NOMO-1 treated with dmso at 0.1 percent for 144 hours (cell line): ENCODE measurements around the gene RNF11.
A peak's percentile ranks its signal among the peaks of the same experiment; 100 is the strongest.

ENCODE experiments used
- DNase-seq: peaks from one replicate; lab custom pipeline; 2025; ENCODE audit not compliant: unreplicated experiment; lab: John Stamatoyannopoulos, UW

Gene RNF11

GRCh38 chr1:51263147-51263877 is 27.2 kb downstream of the RNF11 start:
- no peak for DNase-seq

- no peak for DNase-seq
Observed at GRCh38 chr1:51264451-51264850, 28.4 kb downstream of the RNF11 start.

GRCh38 chr1:51265618-51266017 is 29.5 kb downstream of the RNF11 start:
- no peak for DNase-seq

DNA sequence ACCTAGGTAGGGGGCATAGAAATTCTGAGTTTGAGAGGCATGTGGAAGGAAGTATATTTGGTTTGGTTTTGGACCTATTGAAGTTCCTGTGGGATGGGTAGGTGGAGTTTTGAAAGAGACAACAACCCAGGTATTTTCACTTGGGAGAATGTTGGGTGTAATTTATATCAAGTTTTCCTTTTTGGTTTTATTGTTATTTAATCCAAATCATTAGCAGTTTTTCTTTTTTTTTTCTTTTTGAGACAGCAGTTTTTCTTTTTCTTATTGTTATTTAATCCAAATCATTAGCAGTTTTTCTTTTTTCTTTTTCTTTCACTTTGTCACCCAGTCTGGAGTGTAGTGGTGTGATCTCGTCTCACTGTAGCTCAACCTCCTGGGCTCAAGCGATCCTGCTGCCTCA is 30.1 kb downstream of the RNF11 start:
- DNase-seq: no peak

DNA sequence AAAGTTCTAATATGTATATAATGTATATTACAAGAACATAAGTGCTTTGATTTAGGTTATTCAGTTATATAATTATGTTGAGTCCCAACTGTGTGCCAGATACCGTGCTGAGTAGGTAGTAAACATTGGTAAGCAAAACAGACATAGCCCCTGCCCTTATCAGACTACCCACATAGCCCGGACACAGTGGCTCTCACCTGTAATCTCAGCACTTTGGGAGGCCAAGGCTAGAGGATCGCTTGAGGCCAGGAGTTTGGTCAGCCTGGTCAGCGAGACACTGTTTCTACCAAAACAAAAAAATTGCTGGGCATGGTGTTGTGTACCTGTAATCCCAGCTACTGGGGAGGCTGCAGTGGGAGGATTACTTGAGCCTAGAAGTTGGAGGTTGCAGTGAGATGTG is 30.7 kb downstream of the RNF11 start:
- no peak for DNase-seq

DNA sequence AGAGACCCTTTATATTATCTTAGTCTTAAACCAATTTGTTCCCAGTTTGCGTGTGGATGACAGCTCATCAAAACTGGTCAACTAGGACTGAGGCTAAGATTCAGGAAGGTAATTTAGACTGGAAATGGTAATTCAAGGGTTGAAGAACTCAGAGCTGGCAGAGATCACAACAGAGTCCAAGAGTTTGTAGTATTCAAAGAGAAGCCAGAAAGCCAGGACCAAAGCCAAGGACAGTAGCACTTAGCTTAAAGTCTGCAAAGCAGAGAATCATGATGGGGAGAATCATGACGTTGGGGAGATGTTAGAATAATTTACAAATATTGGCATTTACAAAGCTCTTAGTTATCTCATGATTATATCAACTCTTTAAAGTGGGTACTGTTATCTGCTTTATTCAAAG is 32.6 kb downstream of the RNF11 start:
- DNase-seq: peak; percentile 51

DNA sequence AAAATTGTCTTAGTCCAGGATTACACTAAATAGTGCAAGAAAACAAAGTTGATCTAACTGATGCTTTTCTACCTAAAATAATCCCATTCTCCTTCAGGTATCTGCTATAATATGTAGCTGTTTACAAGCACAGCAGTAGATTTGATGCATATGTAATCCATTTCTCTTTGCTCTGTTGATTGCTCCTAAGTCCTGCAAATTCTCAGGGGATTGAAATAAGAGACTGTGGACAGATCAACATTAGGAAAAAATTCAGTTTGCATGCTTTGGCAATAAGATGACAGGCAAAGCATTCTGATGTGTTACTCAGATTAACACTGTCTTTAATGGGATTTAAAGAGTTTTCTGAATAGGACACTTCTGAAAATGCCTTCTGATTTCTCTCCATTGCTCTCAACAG is 34.7 kb downstream of the RNF11 start:
- no peak for DNase-seq

DNA sequence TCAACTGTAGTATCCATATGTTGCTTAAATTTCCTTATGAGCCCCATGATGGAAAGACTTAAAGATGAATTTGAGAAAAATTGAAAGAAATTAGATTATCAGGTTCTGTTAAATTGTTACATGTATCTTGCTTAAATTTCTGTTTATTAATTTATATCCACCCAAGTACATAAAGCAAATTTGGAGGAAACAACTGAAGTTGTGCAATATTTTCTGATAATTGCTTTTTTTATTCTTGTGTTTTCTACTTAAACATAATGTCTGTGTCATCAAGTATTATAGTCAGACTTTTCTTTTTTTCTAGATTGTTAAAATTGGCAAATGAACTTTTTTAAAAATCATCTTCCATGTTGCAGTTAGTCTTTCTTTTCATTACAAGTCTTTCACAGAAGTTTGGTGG is 36.8 kb downstream of the RNF11 start:
- DNase-seq: no peak

DNA sequence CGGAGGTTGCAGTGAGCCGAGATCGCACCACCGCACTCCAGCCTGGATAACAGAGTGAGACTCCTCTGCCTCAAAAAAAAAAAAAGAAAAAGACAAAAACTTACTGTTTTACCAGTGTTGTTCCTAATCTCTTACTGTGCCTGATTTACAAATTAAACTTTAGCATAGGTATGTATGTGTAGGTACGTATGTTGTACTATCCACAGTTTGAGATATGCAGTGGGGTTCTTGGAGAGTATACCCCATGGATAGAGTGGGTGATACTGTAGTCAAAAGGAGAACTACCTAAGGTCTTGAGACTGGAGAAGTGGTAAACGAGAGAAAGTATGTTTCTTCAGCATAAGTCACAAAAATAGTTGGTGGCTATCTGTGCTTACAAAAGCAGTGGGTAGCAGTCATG is 38.6 kb downstream of the RNF11 start:
- DNase-seq: no peak

DNA sequence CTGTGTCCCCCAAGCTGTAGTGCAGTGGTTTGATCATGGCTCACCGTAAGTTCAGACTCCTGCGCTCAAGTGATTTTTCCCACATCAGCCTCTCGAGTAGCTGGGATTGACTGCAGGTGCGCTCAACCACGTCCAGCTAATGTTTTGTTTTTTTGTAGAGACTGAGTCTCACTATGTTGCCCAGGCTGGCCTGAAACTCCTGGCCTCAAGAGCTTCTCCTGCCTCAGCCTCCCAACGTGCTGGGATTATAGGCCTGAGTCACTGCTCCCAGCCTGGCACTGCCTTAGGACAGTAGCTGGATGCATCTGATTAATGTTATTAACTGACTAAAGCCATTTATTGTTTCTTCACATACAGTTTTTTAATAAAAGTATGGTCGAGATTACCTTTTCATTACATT is 40.2 kb downstream of the RNF11 start:
- DNase-seq: no peak

DNA sequence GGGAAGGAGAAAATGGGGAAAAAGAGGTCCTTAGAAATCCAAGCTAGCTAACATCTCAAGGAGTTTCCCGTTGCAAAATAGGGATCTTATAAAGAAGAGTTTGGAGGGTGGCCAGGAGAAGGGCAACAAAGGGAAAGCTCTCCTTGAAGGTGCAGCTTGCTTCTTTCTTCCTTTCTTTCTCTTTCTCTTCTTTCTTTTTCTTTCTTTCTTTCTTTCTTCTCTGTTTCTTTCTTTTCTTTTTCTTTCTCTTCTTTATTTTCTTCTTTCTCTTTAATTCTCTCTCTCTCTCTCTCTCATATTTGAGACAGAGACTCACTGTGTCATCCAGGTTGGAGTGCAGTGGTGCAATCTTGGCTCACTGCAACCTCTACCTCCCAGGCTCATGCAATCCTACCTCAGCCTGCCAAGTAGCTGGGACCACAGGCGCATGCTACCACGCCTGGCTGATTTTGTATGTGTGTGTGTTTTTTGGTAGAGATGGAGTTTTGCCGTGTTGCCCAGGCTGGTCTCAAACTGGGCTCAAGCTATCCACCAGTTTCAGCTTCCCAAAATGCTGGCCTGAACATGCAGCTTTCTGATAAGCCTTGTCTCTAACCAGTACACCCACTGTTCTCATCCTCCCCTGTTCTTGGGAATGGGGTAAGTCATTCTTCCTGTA is 44.4 kb downstream of the RNF11 start:
- DNase-seq: no peak

DNA sequence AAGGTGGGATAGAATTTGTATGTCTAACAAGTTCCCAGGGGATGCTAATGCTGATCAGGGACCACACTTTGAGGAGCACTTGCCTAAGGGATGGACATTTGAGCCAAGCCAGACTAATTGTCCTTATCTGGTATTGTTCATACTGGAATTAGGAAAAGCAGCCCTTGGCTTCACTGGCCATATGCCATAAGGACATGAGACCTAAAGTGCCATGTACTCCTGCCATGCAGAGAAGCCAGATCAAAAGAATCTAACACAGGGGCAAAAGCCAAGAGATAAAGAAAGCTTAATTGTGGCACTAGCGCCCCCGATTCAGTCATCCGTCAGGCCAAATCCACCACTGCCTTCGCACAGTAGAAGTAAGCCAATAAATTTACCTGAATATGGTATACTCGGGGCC is 45.7 kb downstream of the RNF11 start:
- no peak for DNase-seq

DNA sequence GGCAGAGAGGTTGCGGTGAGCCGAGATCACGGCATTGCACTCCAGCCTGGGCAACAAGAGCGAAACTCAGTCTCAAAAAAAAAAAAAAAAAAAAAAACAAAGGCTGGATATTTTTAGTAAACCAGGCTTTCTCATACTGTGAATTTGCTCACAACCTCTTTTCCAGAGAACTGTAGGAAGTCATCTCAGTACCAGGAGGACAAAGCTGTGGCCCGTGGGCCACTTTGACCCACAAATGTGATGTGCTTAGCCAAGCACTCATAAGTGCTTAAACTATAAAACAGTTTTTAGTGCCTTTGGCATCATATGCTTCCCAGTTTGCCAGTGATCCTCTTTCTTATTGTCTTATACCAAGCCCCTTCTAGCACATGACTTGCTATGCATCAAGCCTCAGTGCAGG is 46.5 kb downstream of the RNF11 start:
- no peak for DNase-seq

GRCh38 chr1:51283979-51284378 is 47.9 kb downstream of the RNF11 start:
- DNase-seq: no peak

GRCh38 chr1:51284487-51284954 is 48.4 kb downstream of the RNF11 start:
- no peak for DNase-seq

- no peak for DNase-seq
Observed at GRCh38 chr1:51285055-51285454, 49.0 kb downstream of the RNF11 start.

DNA sequence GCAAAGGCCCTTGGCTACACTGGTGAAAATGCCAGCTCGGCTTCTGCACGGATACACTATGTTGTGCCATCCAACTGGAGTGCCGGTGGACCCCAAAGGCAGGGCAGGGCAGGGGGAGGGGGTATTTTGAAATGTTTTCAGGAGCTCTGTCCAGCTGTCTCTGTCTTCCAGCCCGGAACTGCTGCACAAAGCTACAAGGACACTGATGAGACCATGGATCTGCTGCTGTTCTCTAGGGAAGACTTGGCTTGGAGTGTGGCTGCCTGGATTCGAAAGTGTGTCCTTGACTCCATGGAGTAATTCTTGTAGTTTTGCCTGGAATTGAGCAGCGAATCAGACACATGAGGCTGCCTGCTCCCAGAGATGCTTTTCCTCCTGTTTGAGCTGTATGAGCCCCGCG is 51.9 kb downstream of the RNF11 start:
- no peak for DNase-seq

- DNase-seq: no peak
Observed at GRCh38 chr1:51288578-51288977, 52.5 kb downstream of the RNF11 start.

- DNase-seq: no peak
Observed at GRCh38 chr1:51289676-51290488, 53.8 kb downstream of the RNF11 start.

- DNase-seq: no peak
Observed at GRCh38 chr1:51290489-51290847, 54.4 kb downstream of the RNF11 start.

GRCh38 chr1:51293898-51294515 is 57.9 kb downstream of the RNF11 start:
- no peak for DNase-seq
